ENCODE measurements around the gene ALG12. TPM values are rescaled to one million over a fixed set of nuclear protein-coding genes. Genes with fewer than 3 reads are reported as not detected.

Gene ALG12
- total RNA-seq, 1 donor from 2014 or later = 24.5 TPM

Small RNAs within 50 kb of the gene (microRNA-seq; reads per million reads assigned to microRNA genes)
- not detected for gene MIR6821

Other genes with a start within 250 kb of the ALG12 start
- 20.1 and 21.4 TPM in 2 replicates for gene BRD1, start 90.6 kb downstream of the ALG12 start, total RNA-seq
- gene ZBED4, start 64.6 kb downstream of the ALG12 start, total RNA-seq = 13.1 and 15.3 TPM in 2 replicates
- 63.0 and 120 TPM in 2 replicates for gene CRELD2, start 196 bp upstream of the ALG12 start, total RNA-seq
- gene PIM3, start 42.3 kb upstream of the ALG12 start, total RNA-seq = 41.4 and 42.4 TPM in 2 replicates
- gene IL17REL, start 94.3 kb upstream of the ALG12 start, total RNA-seq = not detected in 2 replicates
- gene TTLL8, start 139.9 kb upstream of the ALG12 start, total RNA-seq = not detected in 2 replicates
- gene MLC1, start 167.0 kb upstream of the ALG12 start, total RNA-seq = not detected in 2 replicates
- gene MOV10L1, start 171.6 kb upstream of the ALG12 start, total RNA-seq = 0.16 and 0.83 TPM in 2 replicates